Heart right ventricle (tissue), 16 donors: ENCODE data around the gene EEA1. TPM values are rescaled to one million over a fixed set of nuclear protein-coding genes. Genes with fewer than 3 reads are reported as not detected.

ENCODE experiments used
- ATAC-seq, 8 donors: fragments of 200-7000 bp; cut with Tn5 transposase; one replicate each; pipeline ENCODE4 v1.9.1; 2020; ENCODE audit warnings: mild to moderate bottlenecking in 8 of 8, moderate library complexity in 8 of 8, moderate number of reproducible peaks in 1 of 8
- DNase-seq, 2 donors: peaks; one replicate each; pipeline ENCODE4 v3.0.0-alpha.2; 2020
- H3K27ac ChIP-seq, 10 donors: fragments of 200-600 bp; sonication (generic) in 2 of 10; one replicate each; pipeline versions ENCODE4 v1.5.0 to v1.8.0; 2020 to 2022; ENCODE audit warnings: mild to moderate bottlenecking in 3 of 10
- H3K27me3 ChIP-seq, 7 donors: fragments of 200-600 bp; one replicate each; pipeline ENCODE4 v1.8.0; 2021 to 2022; ENCODE audit warnings: mild to moderate bottlenecking in 2 of 7
- H3K36me3 ChIP-seq, 9 donors: fragments of 200-600 bp; sonication (generic) in 1 of 9; one replicate each; pipeline versions ENCODE4 v1.5.0 to v1.8.0; 2020 to 2022; ENCODE audit warnings: mild to moderate bottlenecking in 2 of 9
- H3K4me1 ChIP-seq, 9 donors: fragments of 200-600 bp; sonication (generic) in 1 of 9; one replicate each; pipeline versions ENCODE4 v1.5.0 to v1.8.0; 2020 to 2022; ENCODE audit warnings: mild to moderate bottlenecking in 4 of 9
- H3K4me3 ChIP-seq, 10 donors: fragments of 200-600 bp; sonication (generic) in 2 of 10; one replicate each; pipeline versions ENCODE4 v1.5.0 to v1.8.0; 2020 to 2022; ENCODE audit warnings: mild to moderate bottlenecking in 7 of 10, moderate library complexity in 2 of 10
- H3K9me3 ChIP-seq, 11 donors: fragments of 200-600 bp in 10 of 11; sonication (generic) in 2 of 11; one replicate each; pipeline versions ENCODE4 v1.5.0 to v1.8.0; 2013 to 2022; ENCODE audit warnings: mild to moderate bottlenecking in 2 of 11, control low read depth in 1 of 11, moderate library complexity in 1 of 11
- WGBS, 2 donors: extraction: QIAGEN DNeasy Blood & Tissue Kit; methylation state at CpG; one replicate each; pipeline ENCODE4 v1.1.7; 2013; ENCODE audit warnings: inconsistent platforms in 1 of 2; 5-methylcytosine and 5-hydroxymethylcytosine counted together
- intact Hi-C, 10 donors: fragments of 100-400 bp; cut with DNase I; formaldehyde crosslinking; loops; one replicate each; pipeline versions ENCODE4 v1.11.1 to v1.14.2; 2022
- polyA plus RNA-seq, 2 donors: library from polyadenylated mRNA; stranded (reverse); fragments of 200-250 nt; gene quantifications; one replicate each; pipeline ENCODE4 v1.2.3, GENCODE V29; 2013
- total RNA-seq, 10 donors: library from RNA; stranded (reverse); fragmentation: NEBNext Ultra II Directional in 3 of 10; extraction: Animal tissue kit (Norgen Biotek cat#: 25700) in 3 of 10; gene quantifications; one replicate each; pipeline versions ENCODE4 v1.2.1 to v1.2.4, GENCODE V29; 2021 to 2023
- TF ChIP-seq, protein P1 (sequence below), 9 donors: fragments of 200-600 bp; sonication (generic) in 2 of 9; IDR thresholded peaks; one replicate each; pipeline versions ENCODE4 v1.5.0 to v1.8.0; 2021 to 2022; ENCODE audit warnings: antibody characterized with exemption in 9 of 9, mild to moderate bottlenecking in 5 of 9, moderate library complexity in 1 of 9
- donor health status: Arrhythmogenic right ventricular cardiomyopathy.
- donor health status: ischemic (EF 13 %, LVEDD 7.1; RV severe dilation, severe dysfunction).
- donor health status: healthy with polysubstance abuse.
- donor health status: DM: no; HTN: yes; CAD: no.
- donor health status: DM: no; HTN: no; CAD: no.
- donor health status: ischemic (EF 25% LVEDD 6.9; RV normal size, moderate dysfunction).
- donor health status: ischemic (EF 25% LVEDD 5.7; RV mildly dilated, moderate dysfunction).
- donor health status: healthy.
- donor health status: DM: yes; HTN: yes; CAD: no.
- donor health status: Ischemic cardiomyopathy.
- donor health status: ischemic (EF 35%, LVEDD 5.7; RV mildly dilated, moderate dysfunction).
- donor health status: nonischemic (EF 11% LVEDD 7.7; RV severe dilation, severe dysfunction).
- donor health status: DM: yes; HTN: yes; CAD: no.
- donor health status: PGD.
- donor health status: ischemic (EF 29% LVEDD 5.4; RV normal size, mild dysfunction).
- donor health status: nonischemic (EF 23%, LVEDD 6.1; RV moderate dilation, normal function).

EEA1 gene
- total and polyA plus RNA-seq, 12 donors = 2.6 to 41.6 (median 30.5) TPM

DNA sequence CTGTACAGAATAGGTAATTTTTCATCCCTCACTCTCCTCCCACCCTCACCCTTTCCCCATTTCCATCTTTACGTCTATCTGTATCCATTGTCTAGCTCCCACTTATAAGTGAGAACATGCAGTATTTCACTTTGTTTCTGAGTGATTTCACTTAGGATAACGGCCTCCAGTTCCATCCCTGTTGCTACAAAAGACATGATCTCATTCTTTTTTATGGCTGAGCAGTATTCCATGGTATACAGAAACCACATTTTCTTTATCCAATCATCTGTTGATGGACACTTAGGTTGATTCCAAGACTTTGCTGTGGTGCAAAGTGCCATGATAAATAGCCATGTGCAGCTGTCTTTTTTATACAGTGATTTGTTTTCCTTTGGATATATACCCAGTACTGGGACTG lies 16.4 kb downstream of the EEA1 start:
- WGBS, 2 donors = 95 to 98% methylated on average over 2 of the region's 2 CpGs
- Histone ChIP-seq H3K36me3 (no peaks in the 10 kb centered on the region), H3K4me3 (no peak overlapping the region), H3K4me1 (peaks cover 0 to 34% (median 13%) of the 10 kb centered on the region in 9 donors), H3K27me3 (no peaks in the 10 kb centered on the region), H3K9me3 (peaks cover 0 to 19% (median 6%) of the 10 kb centered on the region in 11 donors), H3K27ac (no peak overlapping the region)
- no peak for ATAC-seq
- TF ChIP-seq, protein P1, sequence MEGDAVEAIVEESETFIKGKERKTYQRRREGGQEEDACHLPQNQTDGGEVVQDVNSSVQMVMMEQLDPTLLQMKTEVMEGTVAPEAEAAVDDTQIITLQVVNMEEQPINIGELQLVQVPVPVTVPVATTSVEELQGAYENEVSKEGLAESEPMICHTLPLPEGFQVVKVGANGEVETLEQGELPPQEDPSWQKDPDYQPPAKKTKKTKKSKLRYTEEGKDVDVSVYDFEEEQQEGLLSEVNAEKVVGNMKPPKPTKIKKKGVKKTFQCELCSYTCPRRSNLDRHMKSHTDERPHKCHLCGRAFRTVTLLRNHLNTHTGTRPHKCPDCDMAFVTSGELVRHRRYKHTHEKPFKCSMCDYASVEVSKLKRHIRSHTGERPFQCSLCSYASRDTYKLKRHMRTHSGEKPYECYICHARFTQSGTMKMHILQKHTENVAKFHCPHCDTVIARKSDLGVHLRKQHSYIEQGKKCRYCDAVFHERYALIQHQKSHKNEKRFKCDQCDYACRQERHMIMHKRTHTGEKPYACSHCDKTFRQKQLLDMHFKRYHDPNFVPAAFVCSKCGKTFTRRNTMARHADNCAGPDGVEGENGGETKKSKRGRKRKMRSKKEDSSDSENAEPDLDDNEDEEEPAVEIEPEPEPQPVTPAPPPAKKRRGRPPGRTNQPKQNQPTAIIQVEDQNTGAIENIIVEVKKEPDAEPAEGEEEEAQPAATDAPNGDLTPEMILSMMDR (IDR thresholded peaks at IDR 0.05) = no peak
- intact Hi-C loops = no loop called here
- DNase-seq = no peak

DNA sequence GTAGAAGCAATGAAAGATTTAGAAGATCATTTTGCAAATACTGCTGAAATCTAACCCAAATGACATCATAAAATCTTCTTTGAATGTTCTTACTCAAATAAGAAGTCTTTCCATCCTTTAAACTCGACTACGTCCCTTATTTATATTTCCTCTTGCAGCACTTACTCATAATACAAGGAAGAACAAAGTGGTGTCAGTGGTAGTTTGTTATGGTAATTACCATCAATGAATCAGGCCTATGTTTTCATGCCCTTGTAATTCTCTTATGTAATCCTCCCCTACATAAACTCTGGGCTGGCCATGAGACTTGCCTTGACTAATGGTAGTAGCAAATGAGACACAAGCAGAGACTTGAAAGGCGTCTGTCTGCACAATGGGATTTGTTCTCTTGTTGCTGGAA lies 17.0 kb downstream of the EEA1 start:
- no peaks in the 10 kb centered on the region for H3K27me3 ChIP-seq
- peak in 1 of 8 donors; percentile 35 for ATAC-seq
- no peak overlapping the region for H3K4me3 ChIP-seq
- DNase-seq = no peak
- intact Hi-C loops = no loop called here
- peaks cover 0 to 34% (median 13%) of the 10 kb centered on the region in 9 donors for H3K4me1 ChIP-seq
- TF ChIP-seq, protein P1 (IDR thresholded peaks at IDR 0.05) = no peak
- H3K27ac ChIP-seq = peak overlapping the region in 1 of 10 donors; percentile 49
- H3K36me3 ChIP-seq = no peaks in the 10 kb centered on the region
- H3K9me3 ChIP-seq = peaks cover 0 to 19% (median 6%) of the 10 kb centered on the region in 11 donors
- WGBS, 2 donors = 82 to 84% methylated on average over 3 of the region's 3 CpGs

DNA sequence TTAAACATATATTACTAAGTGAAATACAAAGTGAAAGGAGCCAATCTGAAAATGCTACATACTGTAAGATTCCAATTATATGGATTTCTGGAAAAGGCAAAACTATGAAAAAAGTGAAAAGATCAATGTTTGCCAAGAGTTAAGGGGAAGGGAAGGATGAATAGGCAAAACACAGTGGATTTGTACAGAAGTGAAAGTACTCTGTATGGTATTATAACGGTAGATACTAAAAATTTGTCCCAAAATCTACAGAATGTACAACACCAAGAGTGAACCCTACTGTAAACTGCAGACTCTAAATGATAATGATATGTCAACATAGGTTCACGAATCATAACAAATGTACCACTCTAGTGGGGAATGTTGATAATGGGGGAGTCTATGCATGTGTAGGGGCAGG lies 17.8 kb downstream of the EEA1 start:
- TF ChIP-seq, protein P1 (IDR thresholded peaks at IDR 0.05) = no peak
- 65 to 83% methylated on average over 2 of the region's 2 CpGs for WGBS, 2 donors
- Histone ChIP-seq H3K9me3 (peaks cover 0 to 19% (median 6%) of the 10 kb centered on the region in 11 donors), H3K4me3 (no peak overlapping the region), H3K27me3 (no peaks in the 10 kb centered on the region), H3K36me3 (no peaks in the 10 kb centered on the region), H3K4me1 (peaks cover 0 to 36% (median 13%) of the 10 kb centered on the region in 9 donors), H3K27ac (peak overlapping the region in 1 of 10 donors; percentile 49)
- DNase-seq (no peak), ATAC-seq (no peak)
- intact Hi-C loops = no loop called here

DNA sequence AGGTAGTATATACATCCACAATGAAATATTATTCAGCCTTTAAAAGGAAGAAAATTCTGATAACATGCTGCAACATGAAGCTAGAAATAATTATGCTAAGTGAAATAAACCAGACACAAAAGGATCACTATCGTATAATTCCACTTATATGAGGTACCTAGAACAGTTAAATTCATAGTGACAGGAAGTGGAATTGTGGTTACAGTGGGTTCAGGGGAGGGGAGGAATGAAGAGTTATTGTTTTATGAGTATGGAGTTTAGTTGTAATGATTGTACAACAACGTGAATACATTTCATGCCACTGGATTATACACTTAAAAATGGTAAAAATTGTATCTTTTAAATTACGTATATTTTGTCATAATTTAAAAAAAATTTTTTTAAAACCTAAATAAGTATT lies 21.0 kb downstream of the EEA1 start:
- Histone ChIP-seq H3K27ac (no peak overlapping the region), H3K4me1 (peaks cover 0 to 44% (median 11%) of the 10 kb centered on the region in 9 donors), H3K4me3 (no peak overlapping the region), H3K36me3 (no peaks in the 10 kb centered on the region), H3K9me3 (peaks cover 0 to 19% (median 6%) of the 10 kb centered on the region in 11 donors), H3K27me3 (no peaks in the 10 kb centered on the region)
- no peak for DNase-seq
- intact Hi-C loops = no loop called here
- WGBS, 2 donors = 79 to 93% methylated on average over 3 of the region's 3 CpGs
- ATAC-seq = no peak
- TF ChIP-seq, protein P1 (IDR thresholded peaks at IDR 0.05) = no peak
